H9 (cell line): Measurements from ENCODE around the gene DCTN3. TPM values are rescaled to one million over a fixed set of nuclear protein-coding genes. Genes with fewer than 3 reads are reported as not detected.
A peak's percentile ranks its signal among the peaks of the same experiment; 100 is the strongest.

Source experiments
- DNase-seq: peaks from one replicate; pipeline ENCODE4 v3.0.0-alpha.2; 2017
- H2AFZ ChIP-seq: one replicate; pipeline ENCODE4 v1.6.1; 2013; ENCODE audit warnings: mild to moderate bottlenecking, low read length, control low read depth, moderate library complexity
- H2AK5ac ChIP-seq: 2 replicates; pipeline ENCODE4 v1.6.1; 2013; ENCODE audit warnings: low read length, control low read depth, mixed read lengths; ENCODE audit not compliant: insufficient read length
- H2BK120ac ChIP-seq: one replicate; pipeline ENCODE4 v1.6.1; 2013; ENCODE audit warnings: low read depth, mild to moderate bottlenecking, low read length, control low read depth, inconsistent platforms; ENCODE audit not compliant: poor library complexity, severe bottlenecking
- H2BK12ac ChIP-seq: 2 replicates; pipeline ENCODE4 v1.6.1; 2013; ENCODE audit warnings: low read length, control low read depth, mixed read lengths, low read depth; ENCODE audit not compliant: insufficient read length
- H2BK15ac ChIP-seq: 2 replicates; pipeline ENCODE4 v1.6.1; 2013; ENCODE audit warnings: low read depth, low read length, control low read depth
- H2BK20ac ChIP-seq: one replicate; pipeline ENCODE4 v1.6.1; 2013; ENCODE audit warnings: low read depth, mild to moderate bottlenecking, low read length, control low read depth, inconsistent platforms; ENCODE audit not compliant: poor library complexity, severe bottlenecking
- H2BK5ac ChIP-seq: 2 replicates; pipeline ENCODE4 v1.6.1; 2013; ENCODE audit warnings: low read length, control low read depth, mixed read lengths; ENCODE audit not compliant: insufficient read length
- H3K14ac ChIP-seq: 2 replicates; pipeline ENCODE4 v1.6.1; 2013; ENCODE audit warnings: low read length, control low read depth; ENCODE audit not compliant: insufficient read depth
- H3K18ac ChIP-seq: 2 replicates; pipeline ENCODE4 v1.6.1; 2013; ENCODE audit warnings: low read depth, mild to moderate bottlenecking, mixed read lengths, low read length, control low read depth; ENCODE audit not compliant: insufficient read length
- H3K23ac ChIP-seq: 2 replicates; pipeline ENCODE4 v1.6.1; 2013; ENCODE audit warnings: low read length, control low read depth, mixed read lengths, low read depth; ENCODE audit not compliant: insufficient read length
- H3K23me2 ChIP-seq: 2 replicates; pipeline ENCODE4 v1.6.1; 2013; ENCODE audit warnings: low read depth, mild to moderate bottlenecking, mixed read lengths, low read length, control low read depth; ENCODE audit not compliant: insufficient read length, poor library complexity, severe bottlenecking
- H3K27ac ChIP-seq: 2 replicates; pipeline ENCODE4 v1.5.1; 2013; ENCODE audit warnings: low read length, control low read depth, mixed read lengths, low read depth; ENCODE audit not compliant: insufficient read length
- H3K27me3 ChIP-seq: 2 replicates; pipeline ENCODE4 v1.6.1; 2013; ENCODE audit warnings: low read length, control low read depth, inconsistent platforms; ENCODE audit not compliant: insufficient read depth
- H3K4ac ChIP-seq: 2 replicates; pipeline ENCODE4 v1.6.1; 2013; ENCODE audit warnings: low read depth, mild to moderate bottlenecking, control low read depth, inconsistent platforms, low read length, moderate library complexity
- H3K4me1 ChIP-seq: 2 replicates; pipeline ENCODE4 v1.6.1; 2013; ENCODE audit warnings: low read length, control low read depth, inconsistent platforms; ENCODE audit not compliant: insufficient read depth
- H3K4me2 ChIP-seq: 2 replicates; pipeline ENCODE4 v1.6.1; 2013; ENCODE audit warnings: low read length, control low read depth, mixed read lengths; ENCODE audit not compliant: insufficient read length, insufficient read depth
- H3K56ac ChIP-seq: 2 replicates; pipeline ENCODE4 v1.6.1; 2013; ENCODE audit warnings: low read depth, mild to moderate bottlenecking, mixed read lengths, low read length, control low read depth; ENCODE audit not compliant: insufficient read length
- H3K79me1 ChIP-seq: 2 replicates; pipeline ENCODE4 v1.6.1; 2013; ENCODE audit warnings: low read depth, mild to moderate bottlenecking, moderate library complexity, low read length, control low read depth, inconsistent platforms; ENCODE audit not compliant: insufficient read depth, poor library complexity, severe bottlenecking
- H3K79me2 ChIP-seq: 2 replicates; pipeline ENCODE4 v1.6.1; 2013; ENCODE audit warnings: low read length, control low read depth, inconsistent platforms; ENCODE audit not compliant: insufficient read depth
- H3K9ac ChIP-seq: 2 replicates; pipeline ENCODE4 v1.6.1; 2013; ENCODE audit warnings: low read length, control low read depth, mixed read lengths; ENCODE audit not compliant: insufficient read length; ENCODE audit errors: extremely low read depth
- H3K9me3 ChIP-seq: one replicate; pipeline ENCODE4 v1.6.1; 2013; ENCODE audit warnings: low read depth, low read length, inconsistent platforms; ENCODE audit not compliant: control insufficient read depth
- H3T11ph ChIP-seq: one replicate; pipeline ENCODE4 v1.6.1; 2013; ENCODE audit warnings: mild to moderate bottlenecking, low read length, control low read depth, inconsistent platforms
- H4K20me1 ChIP-seq: one replicate; pipeline ENCODE4 v1.6.1; 2013; ENCODE audit not compliant: control insufficient read depth, insufficient read length, insufficient read depth
- H4K5ac ChIP-seq: 2 replicates; pipeline ENCODE4 v1.6.1; 2013; ENCODE audit warnings: low read depth, mild to moderate bottlenecking, mixed read lengths, low read length, control low read depth; ENCODE audit not compliant: insufficient read length
- H4K8ac ChIP-seq: replicated peaks from 2 replicates; pipeline ENCODE4 v1.6.1; 2013; ENCODE audit warnings: low read length, control low read depth, mixed read lengths, low read depth; ENCODE audit not compliant: insufficient read length
- H4K91ac ChIP-seq: 2 replicates; pipeline ENCODE4 v1.6.1; 2013; ENCODE audit warnings: low read depth, mild to moderate bottlenecking, moderate library complexity, mixed read lengths, low read length, control low read depth; ENCODE audit not compliant: insufficient read length
- H3K27ac Mint-ChIP-seq, 3 experiments: 2 replicates in 2 of 3; 3 replicates in 1 of 3; pipeline ENCODE4 v1.8.0; 2020 to 2021; ENCODE audit warnings: mixed read lengths in 3 of 3, mild to moderate bottlenecking in 1 of 3, moderate library complexity in 1 of 3
- H3K27me3 Mint-ChIP-seq: 2 replicates; pipeline ENCODE4 v1.8.0; 2021; ENCODE audit warnings: low read depth, mild to moderate bottlenecking, moderate library complexity, mixed read lengths
- H3K36me3 Mint-ChIP-seq, 3 experiments: 2 replicates in 2 of 3; 3 replicates in 1 of 3; pipeline ENCODE4 v1.8.0; 2020 to 2021; ENCODE audit warnings: low read depth in 3 of 3, mixed read lengths in 3 of 3; ENCODE audit not compliant: insufficient read depth in 1 of 3
- H3K4me1 Mint-ChIP-seq, 2 experiments: 2 replicates each; pipeline ENCODE4 v1.8.0; 2020; ENCODE audit warnings: mixed read lengths in 2 of 2
- H3K4me3 Mint-ChIP-seq, 2 experiments: 2 replicates in 1 of 2; 3 replicates in 1 of 2; pipeline ENCODE4 v1.8.0; 2020 to 2021; ENCODE audit warnings: mild to moderate bottlenecking in 2 of 2, mixed read lengths in 2 of 2, moderate library complexity in 1 of 2
- H3K9me3 Mint-ChIP-seq, 2 experiments: 2 replicates in 1 of 2; 3 replicates in 1 of 2; pipeline ENCODE4 v1.8.0; 2020; ENCODE audit warnings: mild to moderate bottlenecking in 2 of 2, mixed read lengths in 2 of 2, moderate library complexity in 1 of 2
- CTCF ChIP-seq: fragments of 200-600 bp; sonication (generic); conservative IDR thresholded peaks from 3 replicates; pipeline ENCODE4 v1.8.0; 2021; ENCODE audit warnings: antibody characterized with exemption, mild to moderate bottlenecking
- WGBS: extraction: QIAGEN DNeasy Blood & Tissue Kit; methylation state at CpG from one replicate; pipeline ENCODE4 v1.1.7; 2013; ENCODE audit warnings: missing lambda C conversion rate, low lambda C conversion rate, mixed read lengths; ENCODE audit not compliant: insufficient read length; ENCODE audit errors: extremely low coverage; 5-methylcytosine and 5-hydroxymethylcytosine counted together
- total RNA-seq: library from RNA; stranded (reverse); gene quantifications from 2 replicates; pipeline ENCODE4 v1.2.1, GENCODE V29; 2021

The DCTN3 gene
- total RNA-seq, 1 experiment from 2014 or later: 40.0 TPM

- H4K5ac ChIP-seq: no peak within 1 kb of the TSS
- H3K9me3 Mint-ChIP-seq: no peaks in the 10 kb centered on the region; a peak in 2 of 5 replicates
- TF ChIP-seq CTCF: no peak
- H2AK5ac ChIP-seq: no peak within 1 kb of the TSS
- DNase-seq: no peak
- H3K27me3 ChIP-seq: peaks cover 82% of the 10 kb centered on the region
- peaks cover 21% of the 10 kb centered on the region for H3K23me2 ChIP-seq
- peak within 1 kb of the TSS; percentile 69 to 90 for H3K4me3 Mint-ChIP-seq
- peaks cover 39 to 52% of the 10 kb centered on the region in 2 experiments for H3K4me1 Mint-ChIP-seq
- H3K27me3 Mint-ChIP-seq: peaks cover 99% of the 10 kb centered on the region
- no peak within 1 kb of the TSS for H2BK120ac ChIP-seq
- H3K9ac ChIP-seq: no peak within 1 kb of the TSS
- no peak within 1 kb of the TSS for H3K27ac Mint-ChIP-seq
- no peak within 1 kb of the TSS for H2BK15ac ChIP-seq
- no peak within 1 kb of the TSS for H3K4ac ChIP-seq
- no peak within 1 kb of the TSS for H3K18ac ChIP-seq
- no peaks in the 10 kb centered on the region for H3K9me3 ChIP-seq
- WGBS: no CpG with 5 or more reads among the region's 104 CpGs
- no peak within 1 kb of the TSS for H3K27ac ChIP-seq
- H2BK20ac ChIP-seq: no peak within 1 kb of the TSS
- H3K56ac ChIP-seq: no peak within 1 kb of the TSS
- no peak within 1 kb of the TSS for H2AFZ ChIP-seq
- peaks cover 7% of the 10 kb centered on the region for H4K20me1 ChIP-seq
- no peak within 1 kb of the TSS for H3K23ac ChIP-seq
- H3K79me1 ChIP-seq: no peaks in the 10 kb centered on the region
- peak within 1 kb of the TSS; percentile 62; the same call in 1 of the 2 replicates for H3K14ac ChIP-seq
- peaks cover 0 to 2% (median 0%) of the 10 kb centered on the region in 3 experiments; a peak in 1 of 7 replicates for H3K36me3 Mint-ChIP-seq
- H2BK5ac ChIP-seq: no peak within 1 kb of the TSS
- H3K4me2 ChIP-seq: peak within 1 kb of the TSS; percentile 53
- H3T11ph ChIP-seq: no peak within 1 kb of the TSS
- no peak within 1 kb of the TSS for H4K8ac ChIP-seq
- no peaks in the 10 kb centered on the region for H3K79me2 ChIP-seq
- peaks cover 12% of the 10 kb centered on the region; the same call in 1 of the 2 replicates for H3K4me1 ChIP-seq
- H4K91ac ChIP-seq: no peak within 1 kb of the TSS
- no peak within 1 kb of the TSS for H2BK12ac ChIP-seq
These were observed 30.5 kb downstream of the DCTN3 start, which contains the start of gene CNTFR for GRCh38 chr9:34589636-34590380. Gene CNTFR (minus strand): TSS chr9:34589724. CDS start chr9:34568981, 20,743 bp downstream.
